ENCODE data around the gene ACTN2. TPM values are rescaled to one million over a fixed set of nuclear protein-coding genes. Genes with fewer than 3 reads are reported as not detected.

The ACTN2 gene
- total and polyA plus RNA-seq, 2 donors (not counting 3 experiments of a cell fraction or from before 2014, with no cell fraction given): 0.22 to 0.55 TPM

DNA sequence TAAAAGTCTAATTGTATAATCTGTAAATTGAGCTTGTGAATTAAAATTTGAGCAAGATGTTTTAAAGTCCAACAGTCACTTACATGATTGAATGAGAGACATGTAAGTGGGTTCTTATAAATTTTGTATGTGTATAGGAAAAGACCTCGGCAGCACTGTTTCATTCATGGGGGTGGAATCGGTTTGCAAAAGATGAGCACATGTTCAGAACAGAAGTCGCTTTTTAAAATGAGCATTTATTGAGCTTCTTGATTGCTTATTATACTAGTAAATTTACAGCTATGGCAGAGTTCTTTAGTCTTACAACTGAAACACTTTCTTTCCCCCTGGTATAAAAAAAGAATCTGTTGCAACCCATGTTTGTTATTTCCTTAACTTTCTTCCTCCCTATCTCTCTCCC lies 33.9 kb downstream of the ACTN2 start:
- CTCF ChIA-PET: interaction anchor here (1.4 to 1.6 kb wide), 3 partner anchors 17 to 48 kb away, joined by 3 to 10 read pairs (median 10); no protein-coding TSS in a partner anchor

More for the DNA sequence above, 33.9 kb downstream of the ACTN2 start:
- no peak overlapping the region for H3K4me3 ChIP-seq (replicated peaks in 1 of 3; ENCODE audit: insufficient read depth in 1 of 3, low read depth in 1 of 3, low read length in 3 of 3)
- POLR2A ChIA-PET: no interaction called here
- dilution Hi-C loops (cut with MboI; ENCODE audit: extremely low pct_ligation_motif_present, low sequenced_read_pairs): no loop called here
- H3K27ac ChIP-seq (ENCODE audit: insufficient read depth, low read depth, low read length): no peak overlapping the region
- no TSS peak for BruUV-seq (replicated peaks)
- intact Hi-C loops (cut with micrococcal nuclease): no loop called here
- no peaks in the 10 kb centered on the region for H3K9me1 ChIP-seq (replicated peaks; ENCODE audit: control insufficient read depth, extremely low read depth, insufficient read depth, low read length)
- no peaks in the 10 kb centered on the region for H3K27me3 ChIP-seq (ENCODE audit: control insufficient read depth in 2 of 2, insufficient read depth in 2 of 2, low read length in 2 of 2)
- H3K36me3 ChIP-seq (ENCODE audit: control insufficient read depth in 2 of 2, extremely low read depth in 1 of 2, insufficient read depth in 2 of 2, low read length in 2 of 2): no peaks in the 10 kb centered on the region
- no peak overlapping the region for H3K4me2 ChIP-seq (ENCODE audit: insufficient read depth, low read length)
- no peaks in the 10 kb centered on the region for H4K20me1 ChIP-seq (replicated peaks; ENCODE audit: control insufficient read depth, extremely low read depth, insufficient read depth, low read length)
- no peaks in the 10 kb centered on the region for H3K9me3 ChIP-seq (replicated peaks; ENCODE audit: control insufficient read depth, insufficient read depth, low read length)
- H3K4me1 ChIP-seq (ENCODE audit: control insufficient read depth, extremely low read depth, insufficient read depth, low read length): no peaks in the 10 kb centered on the region
- no peak overlapping the region for H2AFZ ChIP-seq (ENCODE audit: low read depth, low read length)
- DNase-seq (ENCODE audit: low read depth, low spot score): no peak
- H3K79me2 ChIP-seq (ENCODE audit: control insufficient read depth, insufficient read depth, low read length): no peaks in the 10 kb centered on the region
- FAIRE-seq: no peak
- TF ChIP-seq, protein P1, sequence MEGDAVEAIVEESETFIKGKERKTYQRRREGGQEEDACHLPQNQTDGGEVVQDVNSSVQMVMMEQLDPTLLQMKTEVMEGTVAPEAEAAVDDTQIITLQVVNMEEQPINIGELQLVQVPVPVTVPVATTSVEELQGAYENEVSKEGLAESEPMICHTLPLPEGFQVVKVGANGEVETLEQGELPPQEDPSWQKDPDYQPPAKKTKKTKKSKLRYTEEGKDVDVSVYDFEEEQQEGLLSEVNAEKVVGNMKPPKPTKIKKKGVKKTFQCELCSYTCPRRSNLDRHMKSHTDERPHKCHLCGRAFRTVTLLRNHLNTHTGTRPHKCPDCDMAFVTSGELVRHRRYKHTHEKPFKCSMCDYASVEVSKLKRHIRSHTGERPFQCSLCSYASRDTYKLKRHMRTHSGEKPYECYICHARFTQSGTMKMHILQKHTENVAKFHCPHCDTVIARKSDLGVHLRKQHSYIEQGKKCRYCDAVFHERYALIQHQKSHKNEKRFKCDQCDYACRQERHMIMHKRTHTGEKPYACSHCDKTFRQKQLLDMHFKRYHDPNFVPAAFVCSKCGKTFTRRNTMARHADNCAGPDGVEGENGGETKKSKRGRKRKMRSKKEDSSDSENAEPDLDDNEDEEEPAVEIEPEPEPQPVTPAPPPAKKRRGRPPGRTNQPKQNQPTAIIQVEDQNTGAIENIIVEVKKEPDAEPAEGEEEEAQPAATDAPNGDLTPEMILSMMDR (IDR thresholded peaks at IDR 0.05; ENCODE audit: extremely low read depth in 1 of 2, insufficient read depth in 1 of 2, low read depth in 1 of 2, low read length in 2 of 2): no peak
- TF ChIP-seq MYC (IDR thresholded peaks at IDR 0.05; ENCODE audit: low read depth, low read length): no peak
- no peak for TF ChIP-seq EZH2 (IDR thresholded peaks at IDR 0.05; ENCODE audit: borderline replicate concordance, low read depth, low read length, severe bottlenecking)
- no peak for TF ChIP-seq POLR2AphosphoS5 (IDR thresholded peaks at IDR 0.05; ENCODE audit: insufficient read depth, low read depth, low read length)
- TF ChIP-seq FOS (IDR thresholded peaks at IDR 0.05; ENCODE audit: borderline replicate concordance, insufficient read depth, low read length): no peak
- no peak for TF ChIP-seq GATA2 (IDR thresholded peaks at IDR 0.05; ENCODE audit: insufficient read depth, insufficient read length, low read depth, low read length)
- TF ChIP-seq POLR2A (IDR thresholded peaks at IDR 0.05; ENCODE audit: low read depth, low read length): no peak
- no peak for TF ChIP-seq MAX (IDR thresholded peaks at IDR 0.05; ENCODE audit: insufficient read depth, insufficient read length)
- TF ChIP-seq JUN (IDR thresholded peaks at IDR 0.05; ENCODE audit: borderline replicate concordance, insufficient read depth, insufficient read length, low read depth): no peak
- no peak overlapping the region for H3K9ac ChIP-seq (replicated peaks; ENCODE audit: extremely low read depth, insufficient read depth, low read length)

Data from endothelial cell of umbilical vein (primary cell).